NCI-H1694 treated with DMSO at 0.1 percent for 48 hours (cell line): Measurements from ENCODE around the gene PIGL.
"Not testable (repeated sequence)": the region's sequence is repeated elsewhere in the genome, so short reads cannot be mapped to it uniquely, and the experiment has no call there.

Experiments
- DNase-seq: peaks from one replicate; lab custom pipeline; 2025; lab: John Stamatoyannopoulos, UW

The PIGL gene

GRCh38 chr17:16312061-16312460 lies 95.1 kb downstream of the PIGL start:
- not testable (repeated sequence) for DNase-seq

- DNase-seq, result no peak
Measured at GRCh38 chr17:16313139-16314090, 96.4 kb downstream of the PIGL start.

GRCh38 chr17:16314189-16314588 lies 97.2 kb downstream of the PIGL start:
- no peak for DNase-seq

GRCh38 chr17:16314859-16315258 lies 97.8 kb downstream of the PIGL start:
- no peak for DNase-seq

- DNase-seq, result no peak
Measured at GRCh38 chr17:16319969-16320368, 103.0 kb downstream of the PIGL start.

GRCh38 chr17:16322636-16323035 lies 105.6 kb downstream of the PIGL start:
- no peak for DNase-seq

- no peak for DNase-seq
Measured at GRCh38 chr17:16325964-16326363, 109.0 kb downstream of the PIGL start.

- no peak for DNase-seq
Measured at GRCh38 chr17:16327018-16327417, 110.0 kb downstream of the PIGL start.

GRCh38 chr17:16328997-16329396 lies 112.0 kb downstream of the PIGL start:
- no peak for DNase-seq

- DNase-seq, result no peak
Measured at GRCh38 chr17:16329519-16330271, 112.7 kb downstream of the PIGL start.

GRCh38 chr17:16338391-16338790 lies 121.4 kb downstream of the PIGL start:
- DNase-seq, result no peak

GRCh38 chr17:16339402-16339801 lies 122.4 kb downstream of the PIGL start:
- DNase-seq, result no peak

GRCh38 chr17:16339959-16340358 lies 122.9 kb downstream of the PIGL start:
- DNase-seq, result no peak

- DNase-seq, result peak; percentile 73
Measured at GRCh38 chr17:16342979-16343378, 126.0 kb downstream of the PIGL start.

GRCh38 chr17:16343569-16343968 lies 126.6 kb downstream of the PIGL start:
- no peak for DNase-seq

- no peak for DNase-seq
Measured at GRCh38 chr17:16345565-16345964, 128.6 kb downstream of the PIGL start.

GRCh38 chr17:16346721-16347271 lies 129.8 kb downstream of the PIGL start:
- no peak for DNase-seq

- no peak for DNase-seq
Measured at GRCh38 chr17:16348586-16348985, 131.6 kb downstream of the PIGL start.

- DNase-seq, result no peak
Measured at GRCh38 chr17:16349431-16349830, 132.4 kb downstream of the PIGL start.

GRCh38 chr17:16351831-16352230 lies 134.8 kb downstream of the PIGL start:
- DNase-seq, result no peak

- DNase-seq, result peak; percentile 82
Measured at GRCh38 chr17:16352303-16352666, 135.3 kb downstream of the PIGL start.

- DNase-seq, result peak; percentile 82
Measured at GRCh38 chr17:16352667-16353316, 135.8 kb downstream of the PIGL start.
